Epithelial cell of esophagus (primary cell): ENCODE results near the gene LDLRAD2.

Source experiments
- DNase-seq: peaks from one replicate; pipeline ENCODE4 v3.0.0; 2010; ENCODE audit warnings: low read depth
- H3K4me3 ChIP-seq: 2 replicates; pipeline ENCODE4 v1.5.1; 2011; ENCODE audit warnings: mild to moderate bottlenecking, low read length, control low read depth
- TF ChIP-seq, protein P1 (sequence below): IDR thresholded peaks from 2 replicates; pipeline ENCODE4 v1.5.1; 2011; ENCODE audit warnings: low read depth, mild to moderate bottlenecking, low read length, control low read depth, inconsistent platforms; ENCODE audit not compliant: insufficient read depth; ENCODE audit errors: missing control alignments

LDLRAD2 gene

DNA sequence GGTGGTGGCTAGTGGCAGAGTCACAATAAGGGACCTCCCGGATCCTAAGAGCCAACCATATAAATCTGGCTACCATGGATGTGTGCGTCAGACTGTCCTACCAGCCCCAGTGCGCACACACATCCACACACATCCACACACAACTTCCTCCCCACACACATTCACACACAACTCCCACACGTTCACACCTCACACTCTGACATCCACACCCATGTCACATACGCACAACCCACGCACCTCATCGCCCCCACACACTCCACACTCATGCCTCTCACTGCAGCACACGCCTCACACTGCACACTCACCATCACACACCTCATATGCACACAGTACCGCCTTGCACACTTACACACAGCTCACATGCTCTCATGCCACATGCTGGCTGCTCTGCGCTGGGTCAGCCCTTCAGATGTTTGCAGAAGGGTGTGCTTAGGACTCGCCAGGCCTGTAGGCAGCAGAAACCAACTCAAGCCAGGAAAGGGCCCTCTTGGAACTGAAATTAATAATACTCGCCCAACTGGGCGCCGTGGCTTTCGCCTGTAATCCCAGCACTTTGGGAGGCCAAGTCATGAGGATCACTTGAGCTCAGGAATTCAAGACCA lies 3.0 kb downstream of the LDLRAD2 start:
- DNase-seq: no peak
- H3K4me3 ChIP-seq: no peak overlapping the region
- TF ChIP-seq, protein P1, sequence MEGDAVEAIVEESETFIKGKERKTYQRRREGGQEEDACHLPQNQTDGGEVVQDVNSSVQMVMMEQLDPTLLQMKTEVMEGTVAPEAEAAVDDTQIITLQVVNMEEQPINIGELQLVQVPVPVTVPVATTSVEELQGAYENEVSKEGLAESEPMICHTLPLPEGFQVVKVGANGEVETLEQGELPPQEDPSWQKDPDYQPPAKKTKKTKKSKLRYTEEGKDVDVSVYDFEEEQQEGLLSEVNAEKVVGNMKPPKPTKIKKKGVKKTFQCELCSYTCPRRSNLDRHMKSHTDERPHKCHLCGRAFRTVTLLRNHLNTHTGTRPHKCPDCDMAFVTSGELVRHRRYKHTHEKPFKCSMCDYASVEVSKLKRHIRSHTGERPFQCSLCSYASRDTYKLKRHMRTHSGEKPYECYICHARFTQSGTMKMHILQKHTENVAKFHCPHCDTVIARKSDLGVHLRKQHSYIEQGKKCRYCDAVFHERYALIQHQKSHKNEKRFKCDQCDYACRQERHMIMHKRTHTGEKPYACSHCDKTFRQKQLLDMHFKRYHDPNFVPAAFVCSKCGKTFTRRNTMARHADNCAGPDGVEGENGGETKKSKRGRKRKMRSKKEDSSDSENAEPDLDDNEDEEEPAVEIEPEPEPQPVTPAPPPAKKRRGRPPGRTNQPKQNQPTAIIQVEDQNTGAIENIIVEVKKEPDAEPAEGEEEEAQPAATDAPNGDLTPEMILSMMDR: no peak

DNA sequence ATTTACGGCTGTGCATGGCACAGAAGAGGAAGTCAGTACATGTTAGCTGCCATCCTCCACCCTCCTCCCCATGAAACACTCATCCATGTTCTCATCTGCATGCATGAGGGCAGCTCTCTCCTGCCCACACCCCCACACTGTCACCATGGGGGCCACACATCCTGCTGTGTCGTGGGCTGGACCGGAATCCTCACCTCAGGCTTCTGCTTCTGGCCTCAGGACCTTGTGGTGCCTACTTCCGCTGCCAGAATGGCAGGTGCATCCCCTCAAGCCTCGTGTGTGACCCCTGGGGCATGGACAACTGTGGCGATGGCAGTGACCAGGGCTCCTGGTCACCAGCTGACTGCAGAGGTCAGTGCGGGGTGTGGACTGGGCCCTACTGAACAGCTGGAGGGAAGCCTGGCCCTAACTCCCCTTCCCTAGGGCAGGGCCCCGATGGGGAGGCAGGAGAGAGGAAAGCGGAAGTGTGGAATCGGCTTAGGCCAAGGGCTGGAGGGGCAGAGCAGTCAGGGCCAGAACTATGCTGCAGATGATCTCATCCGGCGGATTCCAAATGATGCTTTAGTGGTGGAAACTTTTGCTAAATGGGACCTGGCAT lies 3.8 kb downstream of the LDLRAD2 start:
- no peak overlapping the region for H3K4me3 ChIP-seq
- TF ChIP-seq, protein P1: no peak
- DNase-seq: no peak

DNA sequence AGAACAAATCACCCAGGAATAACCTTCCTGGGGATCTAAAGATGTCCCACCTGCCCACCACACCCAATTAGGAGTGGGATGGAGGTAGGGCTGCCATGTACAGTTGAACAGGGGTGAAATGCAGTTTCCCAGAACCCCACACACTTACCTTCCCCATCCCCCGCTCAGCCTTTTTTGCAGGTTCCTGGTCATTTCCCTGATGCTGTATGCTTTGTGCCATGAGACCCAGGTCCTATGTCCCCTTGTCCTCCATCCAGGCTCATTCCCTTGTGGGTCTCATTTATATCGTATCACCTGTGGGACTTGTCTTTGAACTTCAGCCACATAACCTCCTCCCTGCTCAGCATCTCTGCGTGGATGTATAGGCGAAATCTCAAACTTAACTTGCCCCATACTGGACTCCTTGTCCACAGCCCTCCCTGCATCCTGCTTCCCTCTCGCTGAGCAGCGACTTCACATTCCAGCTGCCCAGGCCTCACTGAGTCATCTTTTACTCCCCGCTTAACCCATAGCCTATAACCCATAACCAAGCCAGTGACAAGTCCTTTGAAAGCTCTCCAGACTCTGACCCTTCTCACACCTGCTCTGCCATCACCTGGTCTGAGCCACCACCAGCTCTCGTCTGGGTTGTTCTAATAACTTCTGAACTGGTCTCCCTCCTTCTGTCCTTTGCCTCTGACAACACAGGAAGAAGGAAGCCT lies 4.7 kb downstream of the LDLRAD2 start:
- DNase-seq: peak; percentile 41
- H3K4me3 ChIP-seq: no peak overlapping the region
- TF ChIP-seq, protein P1: no peak

DNA sequence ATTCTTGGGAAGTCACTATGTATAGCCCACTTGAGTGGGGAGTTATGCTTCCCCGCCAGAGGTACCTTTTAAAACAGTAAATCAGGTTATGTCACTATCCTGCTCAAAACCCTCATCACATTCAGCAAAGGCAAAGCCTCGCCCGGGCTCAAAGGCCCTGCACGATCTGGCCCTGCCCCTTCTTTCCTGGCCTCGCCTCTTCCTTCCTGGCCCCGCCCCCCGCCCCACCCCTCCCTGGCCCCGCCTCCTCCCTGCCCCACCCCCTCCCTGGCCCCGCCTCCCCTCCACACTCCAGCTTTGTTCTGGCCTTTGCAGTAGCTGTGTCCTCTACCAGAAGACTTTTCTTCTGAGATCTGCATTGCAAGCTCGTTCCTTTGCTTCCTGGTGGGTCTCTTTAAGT lies 6.6 kb downstream of the LDLRAD2 start:
- TF ChIP-seq, protein P1: no peak
- DNase-seq: peak; percentile 48
- H3K4me3 ChIP-seq: no peak overlapping the region

DNA sequence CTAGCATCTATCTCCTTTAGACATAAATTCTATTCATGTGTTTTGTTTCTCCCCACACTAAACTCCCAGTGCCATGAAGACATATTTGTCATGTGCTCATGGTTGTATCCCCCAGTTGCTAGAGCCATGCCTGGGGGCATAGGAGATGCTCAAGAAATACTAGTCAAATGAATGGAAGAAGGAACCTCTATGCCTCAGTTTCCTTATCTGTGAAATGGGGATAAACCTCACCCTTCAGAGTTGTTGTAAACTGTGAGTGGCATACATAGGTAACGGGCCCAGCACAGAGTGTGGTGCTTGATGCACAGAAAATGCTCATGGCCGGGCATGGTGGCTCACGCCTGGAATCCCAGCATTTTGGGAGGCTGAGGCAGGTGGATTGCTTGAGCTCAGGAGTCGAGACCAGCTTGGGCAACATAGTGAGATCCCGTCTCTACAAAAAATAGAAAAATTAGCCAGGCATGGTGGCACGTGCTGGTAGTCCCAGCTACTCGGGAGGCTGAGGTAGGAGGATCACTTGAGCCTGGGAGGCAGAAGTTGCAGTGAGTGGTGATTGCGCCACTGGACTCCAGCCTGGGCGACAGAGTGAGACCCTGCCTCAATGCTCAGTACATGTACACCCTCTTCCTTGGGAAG lies 8.7 kb downstream of the LDLRAD2 start:
- no peak for DNase-seq
- TF ChIP-seq, protein P1: no peak

DNA sequence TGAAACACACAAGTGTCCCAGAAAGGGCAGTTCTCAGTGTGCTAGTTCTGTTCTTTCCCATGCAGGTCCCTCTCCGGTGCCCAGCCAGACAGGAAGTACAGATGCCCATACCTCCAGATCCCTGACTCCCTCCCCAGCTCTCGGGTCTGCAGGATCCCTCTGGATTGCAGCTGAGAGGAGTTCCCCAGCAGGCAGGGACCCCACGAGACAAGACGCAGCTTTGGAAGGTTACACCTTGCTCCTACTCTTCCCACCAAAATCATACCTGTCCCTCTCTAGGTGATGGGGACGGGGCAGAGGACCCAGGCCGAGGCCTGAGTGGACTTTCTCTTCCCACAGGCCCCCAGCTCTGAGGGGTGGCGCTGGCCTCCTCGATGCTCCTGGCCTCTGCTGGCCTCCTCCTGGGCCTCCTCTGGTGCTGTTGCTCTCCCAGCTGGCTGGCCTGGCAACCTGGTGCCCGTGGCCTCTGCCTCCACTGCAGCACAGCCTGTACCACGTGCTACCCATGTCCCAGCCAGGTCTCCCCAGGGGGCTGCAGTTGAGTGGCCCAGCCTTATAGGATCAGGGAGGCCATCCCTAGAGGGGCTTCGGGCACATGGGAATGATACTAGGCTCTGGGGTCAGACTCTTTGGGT lies 9.4 kb downstream of the LDLRAD2 start:
- no peak for DNase-seq
- TF ChIP-seq, protein P1: no peak
- no peak overlapping the region for H3K4me3 ChIP-seq

More for the DNA sequence above, 8.7 kb downstream of the LDLRAD2 start:
- H3K4me3 ChIP-seq: no peak overlapping the region
